IPS-18c (cell line): Measurements from ENCODE around the gene CFAP70.
"Not testable (repeated sequence)": the region's sequence is repeated elsewhere in the genome, so short reads cannot be mapped to it uniquely, and the experiment has no call there.

Experiments used
- H3K4me3 ChIP-seq: 2 replicates; pipeline ENCODE4 v1.7.0; 2013; ENCODE audit warnings: low read depth, mild to moderate bottlenecking, low read length, moderate library complexity; ENCODE audit not compliant: insufficient read depth
- H3K9me3 ChIP-seq: one replicate; pipeline ENCODE4 v1.6.1; 2013; ENCODE audit warnings: mild to moderate bottlenecking, low read length, moderate library complexity; ENCODE audit not compliant: control insufficient read depth, insufficient read depth

Gene CFAP70

GRCh38 chr10:73281097-73281496 lies 77.6 kb downstream of the CFAP70 start:
- Histone ChIP-seq H3K9me3 (no peaks in the 10 kb centered on the region), H3K4me3 (no peak overlapping the region)

GRCh38 chr10:73264423-73264822 lies 94.2 kb downstream of the CFAP70 start:
- Histone ChIP-seq H3K9me3 (no peaks in the 10 kb centered on the region), H3K4me3 (no peak overlapping the region)

GRCh38 chr10:73263693-73264347 lies 94.8 kb downstream of the CFAP70 start:
- no peaks in the 10 kb centered on the region for H3K9me3 ChIP-seq
- no peak overlapping the region for H3K4me3 ChIP-seq

GRCh38 chr10:73262880-73263555 lies 95.6 kb downstream of the CFAP70 start:
- Histone ChIP-seq H3K4me3 (no peak overlapping the region), H3K9me3 (no peaks in the 10 kb centered on the region)

GRCh38 chr10:73262105-73262730 lies 96.4 kb downstream of the CFAP70 start:
- no peaks in the 10 kb centered on the region for H3K9me3 ChIP-seq
- H3K4me3 ChIP-seq, result no peak overlapping the region

GRCh38 chr10:73261362-73261995 lies 97.2 kb downstream of the CFAP70 start:
- H3K9me3 ChIP-seq, result no peaks in the 10 kb centered on the region
- H3K4me3 ChIP-seq, result no peak overlapping the region

GRCh38 chr10:73258612-73259011 lies 100.1 kb downstream of the CFAP70 start:
- H3K9me3 ChIP-seq, H3K4me3 ChIP-seq: not testable (repeated sequence)

DNA sequence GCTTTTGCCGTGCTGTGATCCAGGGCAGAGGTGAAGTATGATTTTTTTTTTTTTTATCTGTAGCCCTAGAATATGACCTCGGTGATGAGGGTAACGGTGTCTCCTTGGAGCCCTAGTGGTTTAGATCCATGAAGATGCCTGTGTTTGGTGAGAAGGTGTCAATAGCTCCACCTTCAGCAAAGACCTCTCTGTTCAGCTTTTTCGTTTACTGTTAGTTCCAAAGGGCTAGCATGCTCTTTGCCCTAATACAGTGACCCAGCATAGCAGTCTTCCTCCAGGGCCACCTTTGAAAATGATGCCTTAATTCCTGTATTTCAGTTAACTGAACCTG lies 105.5 kb downstream of the CFAP70 start:
- H3K4me3 ChIP-seq, result peak overlapping the region; percentile 84
- H3K9me3 ChIP-seq, result no peaks in the 10 kb centered on the region

GRCh38 chr10:73252445-73253224 lies 106.0 kb downstream of the CFAP70 start, which contains the start of gene MRPS16:
TSS of gene MRPS16 (minus strand) at chr10:73252644. CDS start at chr10:73252482, 162 bp downstream.
- H3K9me3 ChIP-seq, result no peaks in the 10 kb centered on the region
- H3K4me3 ChIP-seq, result peak within 1 kb of the TSS; percentile 84

- Histone ChIP-seq H3K4me3 (peak overlapping the region; percentile 84), H3K9me3 (no peaks in the 10 kb centered on the region)
Observed at GRCh38 chr10:73251683-73252444, 106.8 kb downstream of the CFAP70 start.

- Histone ChIP-seq H3K4me3 (no peak overlapping the region), H3K9me3 (no peaks in the 10 kb centered on the region)
Observed at GRCh38 chr10:73248259-73248724, 110.4 kb downstream of the CFAP70 start.

DNA sequence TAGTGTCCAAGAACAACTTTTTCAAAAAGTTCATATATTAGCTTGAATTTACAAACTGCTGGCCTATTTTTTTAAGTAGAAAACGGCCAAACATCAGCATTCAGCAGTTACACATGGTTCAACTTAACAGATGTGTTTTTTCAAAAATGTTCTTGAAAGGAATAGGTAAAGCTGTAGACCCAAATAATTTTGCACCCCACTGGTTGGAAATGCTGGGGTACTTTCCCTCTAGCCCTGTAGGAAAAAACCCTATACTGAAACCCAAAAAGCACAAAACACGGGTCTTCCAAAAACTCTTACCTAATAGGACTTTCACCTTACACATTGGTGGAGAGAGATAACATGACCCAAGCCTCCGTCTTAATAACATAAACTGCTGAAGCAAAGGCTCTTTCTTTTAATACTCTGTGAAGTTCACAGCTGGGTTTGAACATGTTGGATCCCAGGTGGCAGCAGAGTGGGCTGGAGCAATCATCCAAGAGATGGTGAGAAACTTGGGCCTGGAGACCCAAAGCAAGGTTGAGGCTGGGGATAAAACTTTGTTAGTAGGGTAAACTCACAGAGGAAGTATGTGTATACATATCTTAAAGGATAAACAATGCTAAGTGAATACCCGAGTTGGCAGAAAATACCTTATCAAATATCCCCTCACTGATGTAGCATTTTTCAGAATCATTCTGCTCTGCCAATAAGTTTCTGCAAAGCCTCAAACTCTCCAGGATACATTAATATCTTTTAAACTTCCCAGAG lies 111.0 kb downstream of the CFAP70 start:
- Histone ChIP-seq H3K9me3 (no peaks in the 10 kb centered on the region), H3K4me3 (peak overlapping the region; percentile 41)

GRCh38 chr10:73246646-73247508 lies 111.8 kb downstream of the CFAP70 start, which contains the start of gene DNAJC9:
TSS of gene DNAJC9 (minus strand) at chr10:73247255. CDS start at chr10:73247189, 66 bp downstream.
- H3K9me3 ChIP-seq, result no peaks in the 10 kb centered on the region
- H3K4me3 ChIP-seq, result peak within 1 kb of the TSS; percentile 89

- Histone ChIP-seq H3K4me3 (peak overlapping the region; percentile 89), H3K9me3 (no peaks in the 10 kb centered on the region)
Observed at GRCh38 chr10:73246322-73246645, 112.4 kb downstream of the CFAP70 start.

- H3K4me3 ChIP-seq, result peak overlapping the region; percentile 10; the same call in 1 of the 2 replicates
Observed at GRCh38 chr10:73244866-73245477, 113.7 kb downstream of the CFAP70 start.

More at GRCh38 chr10:73244866-73245477, 113.7 kb downstream of the CFAP70 start:
- no peaks in the 10 kb centered on the region for H3K9me3 ChIP-seq
